Sigmoid colon (tissue), 7 donors: Measurements from ENCODE around the gene GPR32. TPM values are rescaled to one million over a fixed set of nuclear protein-coding genes. Genes with fewer than 3 reads are reported as not detected.

ENCODE experiments used
- DNase-seq: peaks from one replicate; pipeline ENCODE4 v3.0.0-alpha.2; 2019
- H3K27ac ChIP-seq, 4 donors: fragments of 200-600 bp; sonication (generic); one replicate each; pipeline ENCODE4 v1.5.1; 2016 to 2019; ENCODE audit warnings: mild to moderate bottlenecking in 1 of 4
- H3K27me3 ChIP-seq, 3 donors: fragments of 200-600 bp; sonication (generic); one replicate each; pipeline ENCODE4 v1.5.1; 2019; ENCODE audit warnings: mild to moderate bottlenecking in 1 of 3
- H3K36me3 ChIP-seq, 4 donors: fragments of 200-600 bp; sonication (generic); one replicate each; pipeline ENCODE4 v1.5.1; 2016 to 2019
- H3K4me1 ChIP-seq, 4 donors: fragments of 200-600 bp; sonication (generic); one replicate each; pipeline ENCODE4 v1.5.1; 2017 to 2019
- H3K4me3 ChIP-seq, 4 donors: fragments of 200-600 bp; sonication (generic); one replicate each; pipeline ENCODE4 v1.5.1; 2017 to 2019; ENCODE audit warnings: mild to moderate bottlenecking in 2 of 4, moderate library complexity in 1 of 4
- H3K9me3 ChIP-seq, 4 donors: fragments of 200-600 bp in 3 of 4; sonication (generic) in 3 of 4; one replicate each; pipeline versions ENCODE4 v1.5.1 to v1.6.1; 2013 to 2019
- CTCF ChIP-seq, 4 experiments: fragments of 450-650 bp in 3 of 4; fragments of 200-600 bp in 1 of 4; IDR thresholded peaks; one replicate each; pipeline ENCODE4 v1.5.1; 2016 to 2019; ENCODE audit warnings: antibody characterized with exemption in 4 of 4, mild to moderate bottlenecking in 3 of 4, moderate library complexity in 2 of 4
- EP300 ChIP-seq, 4 donors: sonication (generic); formaldehyde crosslinking; IDR thresholded peaks; one replicate each; pipeline ENCODE4 v1.6.1; 2017; ENCODE audit warnings: antibody characterized with exemption in 4 of 4
- POLR2A ChIP-seq, 2 donors: fragments of 450-650 bp; IDR thresholded peaks; one replicate each; pipeline ENCODE4 v1.6.1; 2016; ENCODE audit warnings: antibody characterized with exemption in 2 of 2, mild to moderate bottlenecking in 2 of 2, moderate library complexity in 2 of 2
- POLR2AphosphoS5 ChIP-seq, 4 donors: sonication (generic); formaldehyde crosslinking; IDR thresholded peaks; one replicate each; pipeline ENCODE4 v1.6.1; 2017; ENCODE audit warnings: antibody characterized with exemption in 4 of 4
- WGBS, 2 donors: extraction: QIAGEN DNeasy Blood & Tissue Kit; methylation state at CpG; one replicate each; pipeline ENCODE4 v1.1.7; 2013; 5-methylcytosine and 5-hydroxymethylcytosine counted together
- intact Hi-C: fragments of 100-400 bp; cut with DNase I; formaldehyde crosslinking; loops from one replicate; pipeline ENCODE4 v1.15.1; 2023
- polyA plus RNA-seq, 3 donors: library from polyadenylated mRNA; stranded (reverse); fragments of 200-250 nt; gene quantifications; one replicate each; pipeline ENCODE4 v1.2.3, GENCODE V29; 2013
- total RNA-seq, 4 donors: library from RNA; depleted of rRNA; stranded (reverse); fragments of >200 nt; gene quantifications; one replicate each; pipeline ENCODE4 v1.1.0, GENCODE V29; 2016
- donor health status: healthy with polysubstance abuse.
- donor health status: Bipolar disorder and iron deficiency.
- donor health status: healthy.

GPR32 gene
- total and polyA plus RNA-seq, 7 donors, result not detected

GRCh38 chr19:50812474-50812873 lies 42.2 kb downstream of the GPR32 start:
- TF ChIP-seq CTCF (IDR thresholded peaks at IDR 0.05), result no peak
- TF ChIP-seq POLR2AphosphoS5 (IDR thresholded peaks at IDR 0.05), result no peak
- TF ChIP-seq EP300 (IDR thresholded peaks at IDR 0.05), result no peak
- TF ChIP-seq POLR2A (IDR thresholded peaks at IDR 0.05), result no peak
- Histone ChIP-seq H3K27me3 (peaks cover 0 to 31% (median 4%) of the 10 kb centered on the region in 3 donors), H3K36me3 (no peaks in the 10 kb centered on the region), H3K4me3 (no peak overlapping the region), H3K27ac (no peak overlapping the region), H3K4me1 (no peaks in the 10 kb centered on the region), H3K9me3 (no peaks in the 10 kb centered on the region)
- intact Hi-C loops, result no loop called here
- WGBS, 2 donors, result 63 to 71% methylated on average over 3 of the region's 3 CpGs
- DNase-seq, result no peak

GRCh38 chr19:50814883-50815282 lies 44.6 kb downstream of the GPR32 start:
- no peak for TF ChIP-seq POLR2AphosphoS5 (IDR thresholded peaks at IDR 0.05)
- no peak for TF ChIP-seq CTCF (IDR thresholded peaks at IDR 0.05)
- TF ChIP-seq POLR2A (IDR thresholded peaks at IDR 0.05), result no peak
- TF ChIP-seq EP300 (IDR thresholded peaks at IDR 0.05), result no peak
- H3K27ac ChIP-seq, result no peak overlapping the region
- DNase-seq, result no peak
- peaks cover 8 to 56% (median 27%) of the 10 kb centered on the region in 3 donors for H3K27me3 ChIP-seq
- no peaks in the 10 kb centered on the region for H3K36me3 ChIP-seq
- no peak overlapping the region for H3K4me3 ChIP-seq
- WGBS, 2 donors, result 84% methylated on average over 5 of the region's 5 CpGs
- intact Hi-C loops, result no loop called here
- H3K4me1 ChIP-seq, result peaks cover 0 to 6% (median 5%) of the 10 kb centered on the region in 4 donors
- no peaks in the 10 kb centered on the region for H3K9me3 ChIP-seq

GRCh38 chr19:50815439-50815838 lies 45.2 kb downstream of the GPR32 start:
- H3K4me3 ChIP-seq, result no peak overlapping the region
- TF ChIP-seq EP300 (IDR thresholded peaks at IDR 0.05) (no peak), POLR2A (IDR thresholded peaks at IDR 0.05) (no peak), CTCF (IDR thresholded peaks at IDR 0.05) (no peak), POLR2AphosphoS5 (IDR thresholded peaks at IDR 0.05) (no peak)
- no peaks in the 10 kb centered on the region for H3K9me3 ChIP-seq
- peaks cover 0 to 6% (median 5%) of the 10 kb centered on the region in 4 donors for H3K4me1 ChIP-seq
- H3K27ac ChIP-seq, result no peak overlapping the region
- no peak for DNase-seq
- H3K27me3 ChIP-seq, result peaks cover 12 to 61% (median 27%) of the 10 kb centered on the region in 3 donors
- intact Hi-C loops, result no loop called here
- 97 to 100% methylated on average over 1 of the region's 1 CpG for WGBS, 2 donors
- no peaks in the 10 kb centered on the region for H3K36me3 ChIP-seq

- no peak for TF ChIP-seq CTCF (IDR thresholded peaks at IDR 0.05)
- H3K36me3 ChIP-seq, result no peaks in the 10 kb centered on the region
- H3K27ac ChIP-seq, result no peak overlapping the region
- WGBS, 2 donors, result 2 to 8% methylated on average over 52 of the region's 52 CpGs
- peaks cover 0 to 6% (median 5%) of the 10 kb centered on the region in 4 donors for H3K4me1 ChIP-seq
- no peaks in the 10 kb centered on the region for H3K9me3 ChIP-seq
- DNase-seq, result no peak
- intact Hi-C loops, result no loop called here
- H3K27me3 ChIP-seq, result peaks cover 12 to 89% (median 53%) of the 10 kb centered on the region in 3 donors
- H3K4me3 ChIP-seq, result peak overlapping the region in 2 of 4 donors; percentile 7 to 8
These were observed 47.9 kb downstream of the GPR32 start for GRCh38 chr19:50817941-50818858.
